Astrocyte of the spinal cord (primary cell): Measurements from ENCODE around the gene SPTLC3.

Source experiments
- DNase-seq: peaks from one replicate; pipeline ENCODE4 v3.0.0; 2011; ENCODE audit warnings: low read depth, low spot score
- H3K4me3 ChIP-seq: 2 replicates; pipeline ENCODE4 v1.5.1; 2011; ENCODE audit warnings: low read depth, mild to moderate bottlenecking, low read length, moderate library complexity
- in situ Hi-C: cut with HindIII; loops from 2 replicates; pipeline ENCODE4 v1.10.0; 2017; ENCODE audit warnings: low sequenced_read_pairs
- TF ChIP-seq, protein P1 (sequence below): IDR thresholded peaks from 2 replicates; pipeline ENCODE4 v1.5.1; 2012; ENCODE audit warnings: low read depth, mild to moderate bottlenecking, low read length, inconsistent platforms

SPTLC3 gene

DNA sequence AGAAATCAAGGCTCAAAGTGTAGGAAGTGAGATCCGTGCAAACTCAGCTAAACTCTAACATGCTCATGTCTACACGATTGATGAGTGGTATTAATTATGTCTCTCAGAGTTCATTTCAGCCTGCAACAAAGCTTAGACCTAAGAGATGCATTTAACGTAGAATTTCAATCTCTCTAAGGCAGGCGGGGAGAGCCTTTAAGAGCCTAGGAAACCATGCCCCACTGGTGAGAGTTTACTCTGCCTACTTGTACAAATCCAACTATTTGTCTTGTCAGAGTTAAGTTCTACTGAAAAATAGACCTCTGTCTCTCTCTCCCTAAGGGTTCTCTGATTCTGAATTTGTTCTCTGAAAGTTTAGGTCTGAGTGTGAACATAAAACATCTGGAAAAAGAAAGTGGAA lies 100.9 kb downstream of the SPTLC3 start:
- in situ Hi-C loops: no loop called here
- TF ChIP-seq, protein P1, sequence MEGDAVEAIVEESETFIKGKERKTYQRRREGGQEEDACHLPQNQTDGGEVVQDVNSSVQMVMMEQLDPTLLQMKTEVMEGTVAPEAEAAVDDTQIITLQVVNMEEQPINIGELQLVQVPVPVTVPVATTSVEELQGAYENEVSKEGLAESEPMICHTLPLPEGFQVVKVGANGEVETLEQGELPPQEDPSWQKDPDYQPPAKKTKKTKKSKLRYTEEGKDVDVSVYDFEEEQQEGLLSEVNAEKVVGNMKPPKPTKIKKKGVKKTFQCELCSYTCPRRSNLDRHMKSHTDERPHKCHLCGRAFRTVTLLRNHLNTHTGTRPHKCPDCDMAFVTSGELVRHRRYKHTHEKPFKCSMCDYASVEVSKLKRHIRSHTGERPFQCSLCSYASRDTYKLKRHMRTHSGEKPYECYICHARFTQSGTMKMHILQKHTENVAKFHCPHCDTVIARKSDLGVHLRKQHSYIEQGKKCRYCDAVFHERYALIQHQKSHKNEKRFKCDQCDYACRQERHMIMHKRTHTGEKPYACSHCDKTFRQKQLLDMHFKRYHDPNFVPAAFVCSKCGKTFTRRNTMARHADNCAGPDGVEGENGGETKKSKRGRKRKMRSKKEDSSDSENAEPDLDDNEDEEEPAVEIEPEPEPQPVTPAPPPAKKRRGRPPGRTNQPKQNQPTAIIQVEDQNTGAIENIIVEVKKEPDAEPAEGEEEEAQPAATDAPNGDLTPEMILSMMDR: no peak
- no peak overlapping the region for H3K4me3 ChIP-seq
- no peak for DNase-seq

DNA sequence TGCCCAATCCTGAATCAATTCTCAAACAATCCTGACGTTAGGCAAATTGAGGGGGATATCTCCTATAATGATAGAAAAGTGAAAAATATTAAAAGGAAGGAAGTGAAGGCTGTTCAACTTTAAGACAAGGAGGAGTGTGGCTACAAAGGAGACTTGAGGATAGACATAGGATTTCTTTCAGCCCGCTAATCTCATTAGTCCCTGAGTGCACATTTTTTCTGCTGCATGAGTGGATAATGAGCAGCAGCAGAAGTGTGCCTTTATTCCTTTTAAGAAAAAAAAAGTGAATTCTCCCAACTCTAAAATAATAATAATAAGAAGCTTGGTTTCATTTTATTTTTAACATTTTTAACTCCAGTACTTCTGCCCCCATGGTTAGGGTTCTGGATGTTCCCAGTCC lies 102.0 kb downstream of the SPTLC3 start:
- no peak for DNase-seq
- no peak overlapping the region for H3K4me3 ChIP-seq
- TF ChIP-seq, protein P1: no peak
- in situ Hi-C loops: no loop called here

DNA sequence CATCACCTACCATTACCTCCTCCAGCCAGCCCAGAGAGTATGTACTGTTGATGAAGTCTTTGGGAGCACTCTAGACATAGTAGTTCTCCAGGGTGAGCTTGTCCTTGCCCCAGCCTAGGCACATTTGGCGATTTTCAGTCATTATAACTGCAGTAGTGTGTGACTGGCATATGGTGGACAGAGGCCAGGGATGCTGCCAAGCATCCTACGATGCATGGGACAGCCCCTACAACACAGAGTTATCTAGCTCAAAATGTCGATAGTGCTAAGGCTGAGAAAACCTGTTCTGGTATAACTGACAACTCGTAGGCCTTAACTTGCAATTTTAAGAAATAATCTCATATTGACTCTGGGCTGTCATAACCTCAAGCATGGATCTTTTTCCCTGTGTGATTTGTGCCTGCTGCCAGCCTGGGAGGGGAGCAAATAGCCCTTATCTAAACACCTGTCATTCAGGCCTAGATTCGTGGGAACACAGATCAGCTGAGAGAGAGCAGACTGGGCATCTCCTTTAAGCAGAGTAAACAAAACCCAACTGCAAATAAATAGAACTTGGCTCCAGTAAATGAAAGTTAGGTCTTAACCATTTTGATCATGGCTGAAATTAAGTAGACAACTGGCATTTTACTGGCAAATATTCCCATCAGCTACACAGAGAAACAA lies 102.6 kb downstream of the SPTLC3 start:
- H3K4me3 ChIP-seq: no peak overlapping the region
- in situ Hi-C loops: no loop called here
- no peak for DNase-seq
- TF ChIP-seq, protein P1: no peak

DNA sequence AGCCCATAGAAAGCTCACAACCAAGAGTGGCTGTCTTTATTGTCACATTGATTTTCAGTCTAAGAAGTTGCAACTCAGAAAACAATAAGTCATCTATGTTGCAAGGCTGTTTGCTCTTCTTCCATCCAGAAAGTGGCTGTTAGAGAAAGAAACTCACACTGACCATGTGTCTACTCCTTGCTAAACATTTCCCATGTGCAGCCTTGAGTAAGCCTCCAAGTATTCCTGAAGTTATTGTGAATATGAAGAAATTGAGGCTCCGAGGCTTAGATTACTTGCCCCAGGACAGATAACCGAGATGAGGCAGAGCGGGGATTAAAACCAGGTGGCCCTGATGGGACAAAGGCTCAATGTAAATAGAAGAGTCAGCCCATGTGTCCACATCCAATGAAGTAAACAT lies 105.0 kb downstream of the SPTLC3 start:
- TF ChIP-seq, protein P1: no peak
- no peak overlapping the region for H3K4me3 ChIP-seq
- in situ Hi-C loops: no loop called here
- DNase-seq: no peak

DNA sequence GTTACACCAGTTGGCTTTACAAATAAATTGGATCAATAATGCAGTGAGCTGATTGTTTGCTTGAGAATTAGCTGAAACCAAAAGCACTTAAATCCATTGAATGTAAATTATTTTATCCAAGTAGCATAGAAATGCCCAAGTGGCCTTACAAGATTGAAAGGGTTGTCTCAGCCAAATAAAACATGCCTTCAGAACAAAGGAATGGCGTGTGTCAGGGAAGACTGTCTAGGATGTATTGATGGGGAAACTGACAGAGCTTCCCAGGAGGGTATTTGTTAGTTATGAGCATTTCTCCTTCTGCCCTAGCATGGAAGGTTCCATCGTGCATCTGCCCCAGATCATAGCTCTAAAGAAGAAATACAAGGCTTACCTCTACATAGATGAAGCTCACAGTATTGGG lies 108.4 kb downstream of the SPTLC3 start:
- H3K4me3 ChIP-seq: no peak overlapping the region
- TF ChIP-seq, protein P1: no peak
- no peak for DNase-seq
- in situ Hi-C loops: no loop called here

DNA sequence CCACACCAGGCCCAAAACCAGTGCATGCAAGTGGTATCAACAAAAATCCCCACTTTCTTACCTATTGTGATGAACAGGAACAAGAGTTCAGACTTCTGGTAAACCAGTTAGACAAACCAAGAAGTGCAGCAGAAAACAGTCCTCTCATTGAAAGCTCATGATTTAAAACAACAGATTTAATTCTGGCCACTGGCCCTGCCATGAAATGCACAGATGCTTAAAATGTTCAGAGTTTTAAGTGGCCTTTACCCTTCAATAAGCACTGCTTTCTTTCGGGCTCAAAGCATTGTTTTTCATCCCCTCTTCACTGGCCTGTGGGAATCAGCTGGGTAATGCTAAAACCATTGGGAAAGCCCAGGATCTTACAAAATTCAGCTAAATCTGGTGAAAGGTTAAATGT lies 109.9 kb downstream of the SPTLC3 start:
- in situ Hi-C loops: no loop called here
- H3K4me3 ChIP-seq: no peak overlapping the region
- DNase-seq: no peak
- TF ChIP-seq, protein P1: no peak
